Measurements from ENCODE around the gene ATP1B3.
"Not testable (repeated sequence)": the region's sequence is repeated elsewhere in the genome, so short reads cannot be mapped to it uniquely, and the experiment has no call there.

Gene ATP1B3

GRCh38 chr3:141949972-141950371 lies 73.5 kb downstream of the ATP1B3 start:
- no peak for DNase-seq

GRCh38 chr3:141950572-141951493 lies 74.4 kb downstream of the ATP1B3 start:
- DNase-seq: no peak

GRCh38 chr3:141952611-141953010 lies 76.2 kb downstream of the ATP1B3 start:
- DNase-seq: no peak

GRCh38 chr3:141955175-141955574 lies 78.7 kb downstream of the ATP1B3 start:
- DNase-seq: no peak

GRCh38 chr3:141959589-141960554 lies 83.4 kb downstream of the ATP1B3 start:
- DNase-seq: no peak

GRCh38 chr3:141960731-141961130 lies 84.3 kb downstream of the ATP1B3 start:
- no peak for DNase-seq

- DNase-seq: no peak
Measured at GRCh38 chr3:141963301-141963700, 86.9 kb downstream of the ATP1B3 start.

- no peak for DNase-seq
Measured at GRCh38 chr3:141965471-141965870, 89.0 kb downstream of the ATP1B3 start.

GRCh38 chr3:141969711-141970110 lies 93.3 kb downstream of the ATP1B3 start:
- DNase-seq: no peak

- no peak for DNase-seq
Measured at GRCh38 chr3:141971571-141971970, 95.1 kb downstream of the ATP1B3 start.

- no peak for DNase-seq
Measured at GRCh38 chr3:141972399-141972798, 96.0 kb downstream of the ATP1B3 start.

GRCh38 chr3:141974777-141975176 lies 98.3 kb downstream of the ATP1B3 start:
- DNase-seq: not testable (repeated sequence)

Data from stimulated activated CD8-positive, alpha-beta memory T cell treated with anti-CD3 and anti-CD28 coated beads, Interleukin-4, amount 100 ng/mL, for 48 hours (primary cell).